Activated CD4-positive, CD25-positive, alpha-beta regulatory T cell treated with anti-CD3 and anti-CD28 coated beads, Interleukin-2, amount 50 U/mL, for 24 hours (primary cell): ENCODE results near the gene KCTD12.

Experiments
- ATAC-seq, 2 donors: fragments of 150-1000 bp; cut with Tn5 transposase; one replicate each; pipeline ENCODE4 v1.10.0; 2021; ENCODE audit warnings: mild to moderate bottlenecking in 1 of 2, moderate library complexity in 1 of 2

KCTD12 gene

DNA sequence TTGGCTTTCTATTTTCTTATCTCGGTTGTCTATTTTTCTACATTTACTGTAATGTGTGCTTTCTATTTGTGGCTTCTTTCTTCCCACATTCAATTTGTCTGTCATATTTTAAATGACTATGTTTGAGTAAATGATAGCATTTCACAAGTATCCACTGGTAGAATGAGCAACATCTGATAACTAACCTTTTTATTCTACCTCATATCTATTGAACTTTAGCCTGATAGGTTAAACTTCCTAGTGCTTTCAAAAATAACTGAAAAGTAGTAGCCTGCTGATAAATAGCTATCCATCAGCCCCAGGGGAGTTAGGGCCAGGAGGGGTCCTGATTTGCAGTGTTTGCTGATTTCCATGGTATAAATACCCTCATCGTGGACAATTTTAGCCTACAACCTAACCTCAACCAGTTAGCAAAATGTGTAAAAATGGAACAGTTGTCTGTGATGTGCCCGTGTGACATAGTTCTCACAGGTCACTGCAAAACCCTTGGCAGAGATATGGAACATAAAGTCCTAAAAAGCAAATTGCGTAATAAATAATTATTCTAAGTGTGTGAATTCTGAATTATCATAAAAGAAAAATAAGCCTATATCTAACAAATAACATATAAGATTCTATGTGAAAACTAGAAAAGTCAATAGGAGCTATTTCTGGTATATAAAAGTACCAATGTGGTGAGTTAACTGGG lies 32.1 kb downstream of the KCTD12 start:
- ATAC-seq = no peak

GRCh38 chr13:76853481-76853880 lies 32.7 kb downstream of the KCTD12 start:
- ATAC-seq = no peak

- no peak for ATAC-seq
Measured at GRCh38 chr13:76852986-76853385, 33.2 kb downstream of the KCTD12 start.

DNA sequence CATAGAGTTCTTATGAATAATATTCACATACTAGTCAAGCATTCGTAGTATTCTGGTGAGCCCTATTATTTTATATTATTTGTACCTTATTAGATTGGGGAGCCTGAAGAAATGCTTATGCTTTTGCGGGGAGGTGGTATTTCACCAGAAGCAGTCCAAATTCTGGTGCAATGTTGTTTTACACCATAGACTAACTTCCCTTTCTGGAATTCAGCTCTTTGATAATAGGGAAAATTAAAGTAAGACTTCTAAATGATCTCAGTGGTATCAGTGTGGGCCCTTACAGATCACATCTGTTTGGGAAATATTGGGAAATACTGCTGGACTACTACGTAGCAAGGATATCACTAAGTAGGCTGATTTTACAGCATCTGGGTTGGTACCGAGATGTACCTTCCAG lies 34.2 kb downstream of the KCTD12 start:
- ATAC-seq = no peak

DNA sequence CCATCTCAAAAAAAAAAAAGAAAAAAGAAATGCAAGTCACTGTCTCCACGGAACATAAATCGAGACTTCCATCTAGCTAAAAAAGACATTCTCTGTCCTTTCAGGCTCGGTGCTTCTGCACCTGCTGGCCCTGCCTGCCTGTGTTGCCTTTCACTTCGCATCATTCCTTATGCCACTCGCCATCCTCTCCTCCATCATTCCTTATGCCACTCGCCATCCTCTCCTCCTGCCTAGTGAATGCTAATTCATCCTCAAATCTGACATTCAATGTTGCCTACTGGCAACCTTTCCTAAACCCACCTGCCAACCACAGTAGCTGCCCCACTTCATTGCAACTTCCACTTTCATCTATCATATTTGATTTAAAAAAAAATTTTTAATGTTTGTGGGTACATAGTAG lies 36.7 kb downstream of the KCTD12 start:
- no peak for ATAC-seq

DNA sequence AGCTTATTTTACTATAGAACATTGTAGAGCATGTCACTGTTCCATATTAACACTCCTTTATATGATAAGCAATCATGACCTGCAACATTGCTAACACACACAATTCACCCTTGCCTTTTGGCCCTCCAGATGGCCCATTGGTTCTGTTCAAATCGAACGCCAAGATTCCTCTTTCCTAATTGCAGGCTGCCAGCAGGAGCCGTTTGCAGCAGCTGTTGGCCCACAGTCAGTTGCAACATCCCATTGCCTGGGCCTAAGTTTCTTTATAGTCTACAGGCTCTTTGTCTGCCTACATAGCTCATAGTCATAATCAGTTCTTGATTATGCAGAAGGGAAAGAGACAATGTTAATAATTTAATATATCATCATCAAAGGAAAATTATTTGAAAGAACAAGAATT lies 37.6 kb downstream of the KCTD12 start:
- no peak for ATAC-seq

DNA sequence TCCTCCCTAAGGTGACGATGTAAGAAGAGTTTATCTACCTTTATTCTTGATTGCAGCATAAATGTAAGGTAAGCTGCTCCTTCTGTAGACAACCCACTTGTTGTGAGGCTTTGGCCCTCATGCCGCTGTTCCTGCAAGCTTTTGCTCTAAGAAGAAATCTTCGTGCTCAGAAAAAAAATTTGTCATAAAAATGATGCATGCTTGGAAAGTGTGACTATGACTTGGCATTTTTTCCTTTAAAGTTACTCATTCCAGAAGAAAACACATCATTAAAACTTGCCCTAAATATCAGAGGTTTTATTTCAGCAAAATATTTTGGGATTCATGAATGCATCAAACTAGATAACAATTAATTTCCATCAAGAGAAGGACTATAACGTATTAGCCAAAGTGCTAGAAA lies 39.8 kb downstream of the KCTD12 start:
- no peak for ATAC-seq

- no peak for ATAC-seq
Measured at GRCh38 chr13:76845865-76846264, 40.3 kb downstream of the KCTD12 start.

DNA sequence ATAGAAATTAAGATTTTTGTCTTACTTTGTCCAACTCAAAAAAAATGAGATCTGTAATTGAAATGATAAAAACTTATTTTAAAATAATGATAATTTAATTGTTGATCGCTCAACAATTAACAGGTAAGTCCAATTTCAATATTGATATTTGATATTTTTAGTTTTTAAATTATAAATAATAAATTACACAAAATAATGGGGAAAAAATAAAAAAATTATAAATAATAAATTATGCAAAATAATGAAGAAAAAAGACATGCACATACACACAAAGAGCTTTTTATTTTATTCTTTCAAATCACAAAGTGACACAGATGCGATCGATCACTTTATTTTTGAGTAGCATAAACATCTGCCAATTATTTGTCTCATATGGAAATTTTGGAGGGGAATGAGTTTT lies 40.8 kb downstream of the KCTD12 start:
- no peak for ATAC-seq

GRCh38 chr13:76837801-76838200 lies 48.4 kb downstream of the KCTD12 start:
- no peak for ATAC-seq

DNA sequence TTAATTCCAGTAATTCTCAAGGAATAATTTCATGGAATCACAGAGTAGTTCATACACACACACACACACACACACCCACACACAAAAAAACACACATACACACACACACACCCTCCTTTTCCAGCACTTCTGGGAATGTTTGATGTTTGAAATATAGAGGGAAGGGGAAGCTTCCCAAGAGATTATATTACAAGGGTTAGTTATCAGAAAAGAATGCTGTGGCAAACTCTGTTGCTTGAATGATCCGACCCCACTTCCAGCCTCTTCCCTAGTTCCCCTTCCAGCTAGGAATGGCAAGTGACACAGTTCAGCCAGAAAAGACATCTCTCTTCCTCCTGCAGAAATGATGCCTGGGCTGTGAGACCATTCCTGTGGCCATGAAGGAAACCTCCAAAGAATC lies 49.9 kb downstream of the KCTD12 start:
- ATAC-seq = no peak

GRCh38 chr13:76833441-76833954 lies 52.7 kb downstream of the KCTD12 start:
- no peak for ATAC-seq

DNA sequence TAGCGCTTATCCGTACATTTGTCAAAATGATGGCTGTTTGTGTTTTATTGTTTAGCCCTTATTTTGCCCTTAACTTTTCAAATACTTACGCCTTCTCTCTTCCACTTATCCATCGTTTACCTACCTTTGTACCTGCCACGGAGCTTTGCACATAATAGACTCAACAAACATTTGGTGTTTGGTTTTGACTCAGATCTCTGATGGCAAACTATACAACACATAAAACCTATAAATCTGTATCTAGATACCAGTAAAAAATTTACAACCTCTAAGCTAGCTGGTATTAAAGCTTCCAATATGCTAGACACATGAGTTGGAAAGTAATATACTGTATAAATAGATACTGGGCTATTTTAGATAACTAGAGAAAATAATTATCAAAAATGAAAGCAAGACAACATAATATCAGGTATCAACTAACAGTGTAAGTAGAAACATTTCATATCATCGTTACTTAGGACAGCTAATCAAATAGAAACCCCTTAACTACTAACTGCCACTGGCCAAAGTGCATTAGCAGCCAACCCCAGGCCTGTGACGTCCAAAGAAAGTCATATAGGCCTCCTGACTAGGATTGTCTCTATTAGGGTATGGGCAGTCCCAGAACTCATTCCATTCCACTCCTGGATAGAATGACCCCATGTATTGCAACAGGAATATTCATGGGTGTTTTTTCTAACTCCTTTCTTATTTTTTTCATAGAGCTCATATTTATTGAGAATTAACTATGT lies 53.8 kb downstream of the KCTD12 start:
- no peak for ATAC-seq

DNA sequence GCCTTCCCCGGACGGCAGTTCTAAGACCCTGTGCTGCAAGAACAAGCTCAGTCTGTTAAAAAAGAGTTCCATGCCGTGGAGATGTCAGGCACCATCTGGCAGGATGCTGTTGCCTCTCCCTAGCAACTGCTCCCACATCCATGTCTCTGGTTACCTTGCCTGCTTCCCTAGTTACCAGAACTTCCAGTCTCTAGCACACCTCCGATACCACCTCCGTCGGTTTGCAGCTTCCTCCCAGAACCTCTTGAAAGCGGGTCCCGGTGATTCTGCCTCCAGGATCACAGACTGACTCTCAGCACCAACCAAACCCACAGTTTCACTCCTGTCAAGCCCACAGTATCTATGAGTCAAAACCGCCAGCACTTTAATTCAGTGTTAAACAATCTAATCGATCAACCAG lies 55.4 kb downstream of the KCTD12 start:
- no peak for ATAC-seq
